Measurements from ENCODE around the gene ANKRD12. TPM values are rescaled to one million over a fixed set of nuclear protein-coding genes. Genes with fewer than 3 reads are reported as not detected.

Gene ANKRD12
- total RNA-seq, 1 experiment from 2014 or later: 23.5 TPM

DNA sequence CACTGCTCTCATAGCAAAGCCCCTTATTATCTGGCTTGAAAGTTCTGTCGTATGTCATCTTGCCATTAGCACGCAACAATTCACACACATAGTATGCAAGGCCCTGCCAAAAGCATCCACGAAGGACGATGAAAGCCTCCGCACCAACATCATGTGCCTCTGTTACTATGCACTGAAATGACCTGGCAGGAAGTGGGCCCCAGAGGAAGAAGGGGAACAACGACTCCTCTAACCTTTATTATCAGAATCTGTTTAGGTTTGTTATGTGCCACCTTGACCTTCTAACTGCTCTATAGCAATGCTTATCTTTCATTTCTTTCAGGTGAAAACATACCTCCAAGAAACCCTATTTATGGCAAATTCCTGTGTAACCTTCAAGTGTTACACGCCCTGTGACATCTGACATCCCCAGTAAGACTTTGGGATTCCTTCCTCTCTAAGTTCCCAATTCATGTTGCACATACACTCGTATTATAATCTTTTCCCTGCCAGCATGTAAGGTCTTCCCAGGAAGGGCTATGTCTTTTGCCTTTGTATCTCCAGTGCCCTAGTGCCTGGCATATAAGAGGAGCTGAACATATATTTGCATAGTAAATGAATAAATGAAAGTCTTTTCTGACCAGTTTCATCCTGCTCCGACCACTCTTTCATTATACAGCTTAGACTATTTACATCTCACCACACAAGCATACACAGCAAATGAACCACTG lies 41.1 kb upstream of the ANKRD12 start:
- H3K27me3 ChIP-seq (ENCODE audit: insufficient read depth, low read length): no peaks in the 10 kb centered on the region
- BruUV-seq (replicated peaks): no TSS peak
- H3K36me3 ChIP-seq (ENCODE audit: control insufficient read depth in 1 of 2, insufficient read depth in 2 of 2, low read length in 2 of 2): no peaks in the 10 kb centered on the region
- H3K9me3 ChIP-seq (ENCODE audit: control insufficient read depth in 1 of 2, insufficient read depth in 1 of 2, low read depth in 1 of 2, low read length in 2 of 2): no peaks in the 10 kb centered on the region
- no peak overlapping the region for H3K4me3 ChIP-seq (replicated peaks in 1 of 2; ENCODE audit: low read depth in 1 of 2, low read length in 2 of 2)
- POLR2A ChIA-PET: no interaction called here
- no peak overlapping the region for H3K27ac ChIP-seq (ENCODE audit: low read depth, low read length)
- TF ChIP-seq ZNF274 (IDR thresholded peaks at IDR 0.05; ENCODE audit: low read depth, low read length) (no peak), POLR2A (IDR thresholded peaks at IDR 0.05; ENCODE audit: borderline replicate concordance, extremely low read depth, insufficient read depth, insufficient read length) (no peak), SIN3A (IDR thresholded peaks at IDR 0.05; ENCODE audit: low read depth) (no peak), ELF1 (IDR thresholded peaks at IDR 0.05; ENCODE audit: borderline replicate concordance, low read depth) (no peak), JUND (IDR thresholded peaks at IDR 0.05) (no peak), CEBPB (IDR thresholded peaks at IDR 0.05; ENCODE audit: low read depth) (no peak), TCF7L2 (IDR thresholded peaks at IDR 0.05; ENCODE audit: borderline replicate concordance, extremely low read depth, insufficient read depth, insufficient read length) (no peak), SRF (IDR thresholded peaks at IDR 0.05; ENCODE audit: low read depth) (no peak), POLR2AphosphoS5 (IDR thresholded peaks at IDR 0.05; ENCODE audit: low read depth, low read length) (no peak), YY1 (IDR thresholded peaks at IDR 0.05; ENCODE audit: extremely low read depth, insufficient replicate concordance, low read depth, low read length) (no peak), RAD21 (IDR thresholded peaks at IDR 0.05; ENCODE audit: low read depth) (no peak), FOSL1 (IDR thresholded peaks at IDR 0.05; ENCODE audit: low read depth) (no peak)
- TF ChIP-seq, protein P1, sequence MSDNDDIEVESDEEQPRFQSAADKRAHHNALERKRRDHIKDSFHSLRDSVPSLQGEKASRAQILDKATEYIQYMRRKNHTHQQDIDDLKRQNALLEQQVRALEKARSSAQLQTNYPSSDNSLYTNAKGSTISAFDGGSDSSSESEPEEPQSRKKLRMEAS (IDR thresholded peaks at IDR 0.05): no peak
- TF ChIP-seq, protein P2, sequence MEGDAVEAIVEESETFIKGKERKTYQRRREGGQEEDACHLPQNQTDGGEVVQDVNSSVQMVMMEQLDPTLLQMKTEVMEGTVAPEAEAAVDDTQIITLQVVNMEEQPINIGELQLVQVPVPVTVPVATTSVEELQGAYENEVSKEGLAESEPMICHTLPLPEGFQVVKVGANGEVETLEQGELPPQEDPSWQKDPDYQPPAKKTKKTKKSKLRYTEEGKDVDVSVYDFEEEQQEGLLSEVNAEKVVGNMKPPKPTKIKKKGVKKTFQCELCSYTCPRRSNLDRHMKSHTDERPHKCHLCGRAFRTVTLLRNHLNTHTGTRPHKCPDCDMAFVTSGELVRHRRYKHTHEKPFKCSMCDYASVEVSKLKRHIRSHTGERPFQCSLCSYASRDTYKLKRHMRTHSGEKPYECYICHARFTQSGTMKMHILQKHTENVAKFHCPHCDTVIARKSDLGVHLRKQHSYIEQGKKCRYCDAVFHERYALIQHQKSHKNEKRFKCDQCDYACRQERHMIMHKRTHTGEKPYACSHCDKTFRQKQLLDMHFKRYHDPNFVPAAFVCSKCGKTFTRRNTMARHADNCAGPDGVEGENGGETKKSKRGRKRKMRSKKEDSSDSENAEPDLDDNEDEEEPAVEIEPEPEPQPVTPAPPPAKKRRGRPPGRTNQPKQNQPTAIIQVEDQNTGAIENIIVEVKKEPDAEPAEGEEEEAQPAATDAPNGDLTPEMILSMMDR (IDR thresholded peaks at IDR 0.05 in 2 of 3, conservative IDR thresholded peaks at IDR 0.05 in 1 of 3; ENCODE audit: borderline replicate concordance in 1 of 3, insufficient read depth in 1 of 3, low read depth in 2 of 3, low read length in 2 of 3): no peak
- intact Hi-C loops (cut with micrococcal nuclease): no loop called here
- peak overlapping the region; percentile 31 for H2AFZ ChIP-seq (ENCODE audit: low read depth, low read length, poor library complexity, severe bottlenecking)
- H3K9ac ChIP-seq (ENCODE audit: low read length): no peak overlapping the region
- H3K4me2 ChIP-seq (ENCODE audit: low read length): no peak overlapping the region
- H3K4me1 ChIP-seq (ENCODE audit: control insufficient read depth in 1 of 2, insufficient read depth in 2 of 2, low read length in 2 of 2): peaks cover 0 to 8% of the 10 kb centered on the region in 2 experiments; a peak in 1 of 4 replicates
- DNase-seq (ENCODE audit: low read depth, low spot score) (no peak), ATAC-seq (no peak)
- no peaks in the 10 kb centered on the region for H3K9me2 ChIP-seq (ENCODE audit: insufficient read depth)
- CTCF ChIA-PET: no interaction called here
- RAD21 ChIA-PET (ENCODE audit: low non-redundant PET in 1 of 2, low total read pairs in 2 of 2, uncharacterized antibody in 2 of 2, unreplicated experiment in 2 of 2): no interaction called here
- no peaks in the 10 kb centered on the region for H4K20me1 ChIP-seq (ENCODE audit: insufficient read depth)
- H3K79me2 ChIP-seq (ENCODE audit: insufficient read depth, low read length): no peaks in the 10 kb centered on the region
